HG02678 (cell line): ENCODE results near the gene PCDHA3.
"Not testable (repeated sequence)": the region's sequence is repeated elsewhere in the genome, so short reads cannot be mapped to it uniquely, and the experiment has no call there.

Source experiments
- ATAC-seq: cut with Tn5 transposase; IDR thresholded peaks from one replicate; pipeline ENCODE4 v1.9.1; 2021; ENCODE audit warnings: mild to moderate bottlenecking, moderate library complexity; ENCODE audit not compliant: unreplicated experiment

PCDHA3 gene

GRCh38 chr5:140808889-140809291 lies 8.0 kb downstream of the PCDHA3 start:
- no peak for ATAC-seq

GRCh38 chr5:140821375-140822280 lies 20.8 kb downstream of the PCDHA3 start, which contains the start of gene PCDHA5:
Gene PCDHA5 (plus strand): TSS chr5:140821613.
- ATAC-seq, result no peak

GRCh38 chr5:140822281-140822629 lies 21.4 kb downstream of the PCDHA3 start:
- no peak for ATAC-seq

GRCh38 chr5:140822969-140823368 lies 22.1 kb downstream of the PCDHA3 start:
- ATAC-seq, result not testable (repeated sequence)

GRCh38 chr5:140823475-140823874 lies 22.6 kb downstream of the PCDHA3 start:
- no peak for ATAC-seq

GRCh38 chr5:140827704-140828361 lies 27.0 kb downstream of the PCDHA3 start, which contains the start of gene PCDHA6:
Gene PCDHA6 (plus strand): TSS chr5:140827960. CDS start chr5:140828092, 132 bp downstream.
- no peak for ATAC-seq

GRCh38 chr5:140828362-140828737 lies 27.5 kb downstream of the PCDHA3 start:
- no peak for ATAC-seq

- ATAC-seq, result not testable (repeated sequence)
These were observed 28.9 kb downstream of the PCDHA3 start for GRCh38 chr5:140829511-140830501.

GRCh38 chr5:140833993-140834392 lies 33.1 kb downstream of the PCDHA3 start, which contains the start of gene PCDHA7:
Gene PCDHA7 (plus strand): TSS chr5:140834269. CDS start chr5:140834384, 115 bp downstream.
- no peak for ATAC-seq

- not testable (repeated sequence) for ATAC-seq
These were observed 33.7 kb downstream of the PCDHA3 start for GRCh38 chr5:140834439-140835008.

GRCh38 chr5:140835622-140836510 lies 35.0 kb downstream of the PCDHA3 start:
- no peak for ATAC-seq

- ATAC-seq, result no peak
These were observed 40.4 kb downstream of the PCDHA3 start, which contains the start of gene PCDHA8 for GRCh38 chr5:140840978-140841962. Gene PCDHA8 (plus strand): TSS chr5:140841187. CDS start chr5:140841322, 135 bp downstream.

- no peak for ATAC-seq
These were observed 42.2 kb downstream of the PCDHA3 start for GRCh38 chr5:140842798-140843733.

- ATAC-seq, result not testable (repeated sequence)
These were observed 47.6 kb downstream of the PCDHA3 start, which contains the start of gene PCDHA9 for GRCh38 chr5:140848139-140849102. Gene PCDHA9 (plus strand): TSS chr5:140848382. CDS start chr5:140848496, 114 bp downstream.

- not testable (repeated sequence) for ATAC-seq
These were observed 49.2 kb downstream of the PCDHA3 start for GRCh38 chr5:140849831-140850634.
